Endothelial cell of umbilical vein (primary cell): ENCODE measurements around the gene ACADVL.

ENCODE experiments used
- EZH2 ChIP-seq: IDR thresholded peaks from 2 replicates; pipeline ENCODE4 v1.6.1; 2012; ENCODE audit warnings: borderline replicate concordance, low read depth, mild to moderate bottlenecking, moderate library complexity, low read length, inconsistent platforms; ENCODE audit not compliant: severe bottlenecking
- GATA2 ChIP-seq: IDR thresholded peaks from 2 replicates; pipeline ENCODE4 v1.7.0; 2011; ENCODE audit warnings: low read depth, mild to moderate bottlenecking, moderate library complexity, mixed read lengths, low read length; ENCODE audit not compliant: insufficient read length, insufficient read depth
- JUN ChIP-seq: IDR thresholded peaks from 2 replicates; pipeline ENCODE4 v1.6.1; 2011; ENCODE audit warnings: borderline replicate concordance, low read depth; ENCODE audit not compliant: insufficient read length, insufficient read depth
- MAX ChIP-seq: IDR thresholded peaks from 2 replicates; pipeline ENCODE4 v1.6.1; 2011; ENCODE audit not compliant: insufficient read depth, insufficient read length
- MYC ChIP-seq: IDR thresholded peaks from one replicate; pipeline ENCODE4 v1.6.1; 2011; ENCODE audit warnings: mild to moderate bottlenecking, low read depth, low read length
- POLR2A ChIP-seq: IDR thresholded peaks from 2 replicates; pipeline ENCODE4 v1.6.1; 2012; ENCODE audit warnings: low read depth, mild to moderate bottlenecking, control low read depth, low read length
- POLR2AphosphoS5 ChIP-seq: IDR thresholded peaks from 2 replicates; pipeline ENCODE4 v1.6.1; 2012; ENCODE audit warnings: low read depth, mild to moderate bottlenecking, control low read depth, low read length, moderate library complexity; ENCODE audit not compliant: insufficient read depth
- TF ChIP-seq, protein P1 (sequence below), 2 donors: IDR thresholded peaks; 1 replicate in 1 of 2; 2 replicates in 1 of 2; pipeline ENCODE4 v1.5.1; 2011; ENCODE audit warnings: low read length in 2 of 2, mild to moderate bottlenecking in 2 of 2, moderate library complexity in 2 of 2, control low read depth in 1 of 2, inconsistent platforms in 1 of 2, low read depth in 1 of 2; ENCODE audit not compliant: insufficient read depth in 1 of 2; ENCODE audit errors: extremely low read depth in 1 of 2

GRCh38 chr17:7222093-7222971, 2.6 kb downstream of the ACADVL start:
- TF ChIP-seq, protein P1, sequence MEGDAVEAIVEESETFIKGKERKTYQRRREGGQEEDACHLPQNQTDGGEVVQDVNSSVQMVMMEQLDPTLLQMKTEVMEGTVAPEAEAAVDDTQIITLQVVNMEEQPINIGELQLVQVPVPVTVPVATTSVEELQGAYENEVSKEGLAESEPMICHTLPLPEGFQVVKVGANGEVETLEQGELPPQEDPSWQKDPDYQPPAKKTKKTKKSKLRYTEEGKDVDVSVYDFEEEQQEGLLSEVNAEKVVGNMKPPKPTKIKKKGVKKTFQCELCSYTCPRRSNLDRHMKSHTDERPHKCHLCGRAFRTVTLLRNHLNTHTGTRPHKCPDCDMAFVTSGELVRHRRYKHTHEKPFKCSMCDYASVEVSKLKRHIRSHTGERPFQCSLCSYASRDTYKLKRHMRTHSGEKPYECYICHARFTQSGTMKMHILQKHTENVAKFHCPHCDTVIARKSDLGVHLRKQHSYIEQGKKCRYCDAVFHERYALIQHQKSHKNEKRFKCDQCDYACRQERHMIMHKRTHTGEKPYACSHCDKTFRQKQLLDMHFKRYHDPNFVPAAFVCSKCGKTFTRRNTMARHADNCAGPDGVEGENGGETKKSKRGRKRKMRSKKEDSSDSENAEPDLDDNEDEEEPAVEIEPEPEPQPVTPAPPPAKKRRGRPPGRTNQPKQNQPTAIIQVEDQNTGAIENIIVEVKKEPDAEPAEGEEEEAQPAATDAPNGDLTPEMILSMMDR (IDR thresholded peaks at IDR 0.05; ENCODE audit: extremely low read depth in 1 of 2, insufficient read depth in 1 of 2, low read depth in 1 of 2, low read length in 2 of 2): no peak
- TF ChIP-seq MAX: no peak
- TF ChIP-seq POLR2AphosphoS5: peak; percentile 2
- no peak for TF ChIP-seq JUN
- TF ChIP-seq EZH2: no peak
- TF ChIP-seq MYC: no peak
- TF ChIP-seq POLR2A: peak; percentile 6
- TF ChIP-seq GATA2: no peak
